ENCODE measurements around the gene NEXN. TPM values are rescaled to one million over a fixed set of nuclear protein-coding genes. Genes with fewer than 3 reads are reported as not detected.

The NEXN gene
- total RNA-seq, 3 donors from 2014 or later (not counting 1 experiment from before 2014, with no cell fraction given) = 0.85 to 1.4 (median 1.1) TPM

GRCh38 chr1:77847621-77848080 is 40.8 kb upstream of the NEXN start:
- Mint-ChIP-seq H3K4me1 (no peaks in the 10 kb centered on the region), H3K36me3 (no peaks in the 10 kb centered on the region), H3K4me3 (no peak overlapping the region), H3K27ac (no peak overlapping the region), H3K27me3 (ENCODE audit: low read depth in 2 of 2) (no peaks in the 10 kb centered on the region), H3K9me3 (no peaks in the 10 kb centered on the region)
- intact Hi-C loops (cut with micrococcal nuclease) = no loop called here
- Histone ChIP-seq H3K4me1 (ENCODE audit: control insufficient read depth, insufficient read depth, low read length) (no peaks in the 10 kb centered on the region), H3K36me3 (ENCODE audit: control insufficient read depth, insufficient read depth, low read length) (peaks cover 13% of the 10 kb centered on the region), H3K4me3 (ENCODE audit: low read length) (no peak overlapping the region), H3K9me3 (ENCODE audit: control insufficient read depth, insufficient read depth, low read length) (no peaks in the 10 kb centered on the region), H3K27me3 (ENCODE audit: control insufficient read depth, insufficient read depth, low read length) (no peaks in the 10 kb centered on the region), H3K27ac (ENCODE audit: low read length) (no peak overlapping the region)
- ATAC-seq (no peak), DNase-seq (peak in 1 of 2 donors; percentile 26)
- no peak for TF ChIP-seq CTCF (IDR thresholded peaks at IDR 0.05)
- 44% methylated on average over 9 of the region's 9 CpGs for WGBS (ENCODE audit: insufficient coverage)

- Histone ChIP-seq H3K36me3 (ENCODE audit: control insufficient read depth, insufficient read depth, low read length) (no peaks in the 10 kb centered on the region), H3K9me3 (ENCODE audit: control insufficient read depth, insufficient read depth, low read length) (no peaks in the 10 kb centered on the region), H3K27me3 (ENCODE audit: control insufficient read depth, insufficient read depth, low read length) (no peaks in the 10 kb centered on the region), H3K4me3 (ENCODE audit: low read length) (no peak overlapping the region), H3K27ac (ENCODE audit: low read length) (no peak overlapping the region), H3K4me1 (ENCODE audit: control insufficient read depth, insufficient read depth, low read length) (no peaks in the 10 kb centered on the region)
- Mint-ChIP-seq H3K9me3 (peaks cover under 1 to 2% of the 10 kb centered on the region in 2 donors), H3K4me3 (no peak overlapping the region), H3K27ac (no peak overlapping the region), H3K27me3 (ENCODE audit: low read depth in 2 of 2) (no peaks in the 10 kb centered on the region), H3K36me3 (peaks cover 4% of the 10 kb centered on the region), H3K4me1 (peaks cover 9 to 11% of the 10 kb centered on the region in 2 donors)
- ATAC-seq (no peak), DNase-seq (no peak)
- TF ChIP-seq CTCF (IDR thresholded peaks at IDR 0.05) = no peak
- intact Hi-C loops (cut with micrococcal nuclease) = no loop called here
- WGBS (ENCODE audit: insufficient coverage) = no CpG with 5 or more reads among the region's 1 CpG
Observed at GRCh38 chr1:77850082-77850481, 38.3 kb upstream of the NEXN start.

GRCh38 chr1:77857552-77857951 is 30.9 kb upstream of the NEXN start:
- Histone ChIP-seq H3K36me3 (ENCODE audit: control insufficient read depth, insufficient read depth, low read length) (peaks cover 16% of the 10 kb centered on the region), H3K27me3 (ENCODE audit: control insufficient read depth, insufficient read depth, low read length) (no peaks in the 10 kb centered on the region), H3K9me3 (ENCODE audit: control insufficient read depth, insufficient read depth, low read length) (no peaks in the 10 kb centered on the region), H3K4me1 (ENCODE audit: control insufficient read depth, insufficient read depth, low read length) (no peaks in the 10 kb centered on the region), H3K4me3 (ENCODE audit: low read length) (no peak overlapping the region), H3K27ac (ENCODE audit: low read length) (no peak overlapping the region)
- Mint-ChIP-seq H3K27ac (no peak overlapping the region), H3K36me3 (peaks cover 12% of the 10 kb centered on the region), H3K4me3 (no peak overlapping the region), H3K9me3 (peaks cover 5 to 8% of the 10 kb centered on the region in 2 donors), H3K4me1 (peaks cover 21 to 31% of the 10 kb centered on the region in 2 donors), H3K27me3 (ENCODE audit: low read depth in 2 of 2) (no peaks in the 10 kb centered on the region)
- intact Hi-C loops (cut with micrococcal nuclease) = no loop called here
- ATAC-seq (no peak), DNase-seq (no peak)
- TF ChIP-seq CTCF (IDR thresholded peaks at IDR 0.05) = no peak
- WGBS (ENCODE audit: insufficient coverage) = 100% methylated on average over 2 of the region's 4 CpGs

GRCh38 chr1:77858725-77859124 is 29.7 kb upstream of the NEXN start:
- peaks cover 20% of the 10 kb centered on the region for H3K36me3 ChIP-seq (ENCODE audit: control insufficient read depth, insufficient read depth, low read length)
- H3K4me3 ChIP-seq (ENCODE audit: low read length) = no peak overlapping the region
- TF ChIP-seq CTCF (IDR thresholded peaks at IDR 0.05) = no peak
- Mint-ChIP-seq H3K36me3 (peaks cover 12% of the 10 kb centered on the region), H3K9me3 (peaks cover 5 to 8% of the 10 kb centered on the region in 2 donors), H3K4me3 (no peak overlapping the region), H3K4me1 (peaks cover 21 to 31% of the 10 kb centered on the region in 2 donors), H3K27me3 (ENCODE audit: low read depth in 2 of 2) (no peaks in the 10 kb centered on the region), H3K27ac (peak overlapping the region in 1 of 2 donors; percentile 37)
- 98% methylated on average over 3 of the region's 3 CpGs for WGBS (ENCODE audit: insufficient coverage)
- intact Hi-C loops (cut with micrococcal nuclease) = no loop called here
- no peak for DNase-seq
- H3K9me3 ChIP-seq (ENCODE audit: control insufficient read depth, insufficient read depth, low read length) = no peaks in the 10 kb centered on the region
- no peaks in the 10 kb centered on the region for H3K4me1 ChIP-seq (ENCODE audit: control insufficient read depth, insufficient read depth, low read length)
- no peak overlapping the region for H3K27ac ChIP-seq (ENCODE audit: low read length)
- H3K27me3 ChIP-seq (ENCODE audit: control insufficient read depth, insufficient read depth, low read length) = no peaks in the 10 kb centered on the region
- ATAC-seq = no peak
